ENCODE measurements around the gene ZC3H6.
"Not testable (repeated sequence)": the region's sequence is repeated elsewhere in the genome, so short reads cannot be mapped to it uniquely, and the experiment has no call there.

ZC3H6 gene

GRCh38 chr2:112343827-112344585 lies 68.6 kb downstream of the ZC3H6 start:
- H3K27ac ChIP-seq: no peak overlapping the region
- no peak overlapping the region for H3K4me2 ChIP-seq
- H3K4me3 ChIP-seq: no peak overlapping the region
- no peaks in the 10 kb centered on the region for H4K20me1 ChIP-seq
- TF ChIP-seq Cebpa-rat (IDR thresholded peaks at IDR 0.05): no peak
- H3K27me3 ChIP-seq: no peaks in the 10 kb centered on the region
- no peaks in the 10 kb centered on the region for H3K4me1 ChIP-seq
- no peak overlapping the region for H3K9ac ChIP-seq
- H3K9me3 ChIP-seq: no peaks in the 10 kb centered on the region
- no peaks in the 10 kb centered on the region for H3K36me3 ChIP-seq

- Histone ChIP-seq H3K27ac (no peak overlapping the region), H4K20me1 (no peaks in the 10 kb centered on the region), H3K4me1 (no peaks in the 10 kb centered on the region), H3K4me3 (no peak overlapping the region), H3K4me2 (no peak overlapping the region), H3K36me3 (no peaks in the 10 kb centered on the region), H3K9ac (no peak overlapping the region), H3K9me3 (no peaks in the 10 kb centered on the region), H3K27me3 (no peaks in the 10 kb centered on the region)
- no peak for TF ChIP-seq Cebpa-rat (IDR thresholded peaks at IDR 0.05)
These were observed 69.9 kb downstream of the ZC3H6 start for GRCh38 chr2:112345030-112346027.

GRCh38 chr2:112352292-112352691 lies 76.9 kb downstream of the ZC3H6 start:
- H3K4me1 ChIP-seq, H3K9ac ChIP-seq, H4K20me1 ChIP-seq, H3K36me3 ChIP-seq, H3K27me3 ChIP-seq, H3K9me3 ChIP-seq, H3K27ac ChIP-seq, H3K4me3 ChIP-seq, H3K4me2 ChIP-seq: not testable (repeated sequence)

GRCh38 chr2:112352809-112353603 lies 77.6 kb downstream of the ZC3H6 start:
- H3K4me1 ChIP-seq, H3K27ac ChIP-seq, H3K36me3 ChIP-seq, H3K9me3 ChIP-seq, H4K20me1 ChIP-seq, H3K27me3 ChIP-seq, H3K4me2 ChIP-seq, H3K4me3 ChIP-seq, H3K9ac ChIP-seq: not testable (repeated sequence)

- not testable (repeated sequence) for H4K20me1 ChIP-seq, H3K9ac ChIP-seq, H3K9me3 ChIP-seq, H3K36me3 ChIP-seq, H3K27ac ChIP-seq, H3K27me3 ChIP-seq, H3K4me1 ChIP-seq, H3K4me3 ChIP-seq, H3K4me2 ChIP-seq
These were observed 78.9 kb downstream of the ZC3H6 start for GRCh38 chr2:112354335-112354734.

GRCh38 chr2:112360055-112360454 lies 84.7 kb downstream of the ZC3H6 start:
- H3K27me3 ChIP-seq, H3K36me3 ChIP-seq: not testable (repeated sequence)

More at GRCh38 chr2:112360055-112360454, 84.7 kb downstream of the ZC3H6 start:
- not testable (repeated sequence) for H3K9ac ChIP-seq, H3K4me2 ChIP-seq, H3K4me3 ChIP-seq, H4K20me1 ChIP-seq, H3K4me1 ChIP-seq, H3K27ac ChIP-seq
- peaks cover 14% of the 10 kb centered on the region for H3K9me3 ChIP-seq

All from BLaER1 (cell line).